IMR-90 (cell line): ENCODE data around the gene IQCC. TPM values are rescaled to one million over a fixed set of nuclear protein-coding genes. Genes with fewer than 3 reads are reported as not detected.

ENCODE experiments used
- CTCF ChIP-seq: conservative IDR thresholded peaks from 2 replicates; pipeline ENCODE4 v1.5.1; 2012; ENCODE audit warnings: mild to moderate bottlenecking, low read depth, low read length, improper control_type of control experiment
- FOS ChIP-seq: fragments of 150-350 bp; IDR thresholded peaks from 2 replicates; pipeline ENCODE4 v1.6.1; 2016; ENCODE audit warnings: low read depth, low read length
- MAZ ChIP-seq: IDR thresholded peaks from 2 replicates; pipeline ENCODE4 v1.6.1; 2012; ENCODE audit warnings: low read depth, mild to moderate bottlenecking, low read length, improper control_type of control experiment, moderate library complexity, borderline replicate concordance
- POLR2A ChIP-seq: IDR thresholded peaks from 2 replicates; pipeline ENCODE4 v1.6.1; 2012; ENCODE audit warnings: mild to moderate bottlenecking, low read depth, low read length
- RAD21 ChIP-seq: IDR thresholded peaks from 2 replicates; pipeline ENCODE4 v1.6.1; 2012; ENCODE audit warnings: low read length, improper control_type of control experiment
- RCOR1 ChIP-seq: IDR thresholded peaks from 2 replicates; pipeline ENCODE4 v1.6.1; 2012; ENCODE audit warnings: mild to moderate bottlenecking, low read length, improper control_type of control experiment; ENCODE audit not compliant: insufficient replicate concordance
- polyA plus RNA-seq, 3 experiments: library from polyadenylated mRNA; depleted of rRNA; stranded (reverse); fragments of >200 nt; gene quantifications; 2 replicates each; pipeline ENCODE4 v1.2.3, GENCODE V29; 2012; ENCODE audit warnings: low replicate concordance in 1 of 3
- total RNA-seq: library from RNA; depleted of rRNA; stranded (reverse); fragments of >200 nt; gene quantifications from 2 replicates; pipeline ENCODE4 v1.2.3, GENCODE V29; 2012

The IQCC gene
- total and polyA plus RNA-seq, 2 of the 4 experiments (the other 2 are of a cell fraction), result 1.6 to 2.2 TPM

GRCh38 chr1:32179443-32180185 lies 25.9 kb upstream of the IQCC start, which contains the start of gene TXLNA (continued):
- no peak for TF ChIP-seq CTCF
- TF ChIP-seq MAZ, result peak; percentile 82; the same call in 1 of the 2 replicates
- TF ChIP-seq FOS, result no peak
- TF ChIP-seq RAD21, result no peak; the same call in 1 of the 2 replicates
- peak; percentile 93 for TF ChIP-seq POLR2A
- no peak for TF ChIP-seq RCOR1
